PC-3 (cell line): ENCODE data around the gene OR51I1. TPM values are rescaled to one million over a fixed set of nuclear protein-coding genes. Genes with fewer than 3 reads are reported as not detected.

Experiments
- ATAC-seq: fragments of 200-7000 bp; cut with Tn5 transposase; 2 replicates; pipeline ENCODE4 v1.9.1; 2020; ENCODE audit warnings: mild to moderate bottlenecking, moderate library complexity
- BruUV-seq: library from RNA; stranded (reverse); fragments of 400-500 nt; replicated peaks from 2 replicates; lab custom pipeline; 2021; lab: Mats Ljungman, UMichigan
- CTCF ChIA-PET: fragments of 300-600 bp; sonication (Branson Sonifier 250); formaldehyde crosslinking; loops from one replicate; lab custom pipeline; 2022; ENCODE audit warnings: antibody characterized with exemption; lab: Charles Lee
- POLR2A ChIA-PET: fragments of 300-600 bp; sonication (Branson Sonifier 250); formaldehyde crosslinking; loops from one replicate; lab custom pipeline; 2022; ENCODE audit warnings: antibody characterized with exemption; ENCODE audit not compliant: unreplicated experiment; lab: Charles Lee
- DNase-seq: peaks from one replicate; pipeline ENCODE4 v3.0.0-alpha.2; 2015
- H2AFZ ChIP-seq: fragments of 300-600 bp; sonication (generic); 2 replicates; pipeline ENCODE4 v1.6.0; 2016; ENCODE audit warnings: antibody characterized with exemption, low read length
- H3F3A ChIP-seq: fragments of 300-600 bp; sonication (generic); one replicate; pipeline ENCODE4 v1.6.0; 2017; ENCODE audit warnings: antibody characterized with exemption, low read length, control low read depth, mild to moderate bottlenecking; ENCODE audit not compliant: unreplicated experiment
- H3K27ac ChIP-seq: fragments of 300-600 bp; sonication (generic); 2 replicates; pipeline ENCODE4 v1.5.1; 2016; ENCODE audit warnings: mild to moderate bottlenecking, low read length
- H3K27me3 ChIP-seq: fragments of 300-600 bp; sonication (generic); 2 replicates; pipeline ENCODE4 v1.6.1; 2016; ENCODE audit warnings: low read length, mixed read lengths
- H3K36me3 ChIP-seq: fragments of 300-600 bp; sonication (generic); 2 replicates; pipeline ENCODE4 v1.6.1; 2016; ENCODE audit warnings: low read depth, mixed run types, low read length, mixed read lengths
- H3K4me1 ChIP-seq: fragments of 300-600 bp; sonication (generic); 2 replicates; pipeline ENCODE4 v1.5.1; 2016; ENCODE audit warnings: low read length; ENCODE audit not compliant: insufficient read depth
- H3K4me2 ChIP-seq: fragments of 300-600 bp; sonication (generic); 2 replicates; pipeline ENCODE4 v1.6.0; 2016; ENCODE audit warnings: low read length
- H3K4me3 ChIP-seq: fragments of 300-600 bp; sonication (generic); 2 replicates; pipeline ENCODE4 v1.5.1; 2016; ENCODE audit warnings: mild to moderate bottlenecking, low read length, mixed read lengths
- H3K79me2 ChIP-seq: fragments of 300-600 bp; sonication (generic); 2 replicates; pipeline ENCODE4 v1.6.1; 2017; ENCODE audit warnings: low read length, mixed read lengths
- H3K9ac ChIP-seq: fragments of 300-600 bp; sonication (generic); 2 replicates; pipeline ENCODE4 v1.6.0; 2016; ENCODE audit warnings: mild to moderate bottlenecking, low read length
- H3K9me2 ChIP-seq: fragments of 300-600 bp; sonication (generic); replicated peaks from 2 replicates; pipeline ENCODE4 v1.6.1; 2016; ENCODE audit warnings: mixed run types, low read length, mixed read lengths
- H3K9me3 ChIP-seq: fragments of 300-600 bp; sonication (generic); 2 replicates; pipeline ENCODE4 v1.6.1; 2016; ENCODE audit warnings: low read length, mixed read lengths
- H4K20me1 ChIP-seq: fragments of 300-600 bp; sonication (generic); 2 replicates; pipeline ENCODE4 v1.6.1; 2016; ENCODE audit warnings: low read length, mixed read lengths
- EZH2 ChIP-seq: fragments of 300-600 bp; sonication (generic); IDR thresholded peaks from one replicate; pipeline ENCODE4 v1.6.1; 2017; ENCODE audit warnings: antibody characterized with exemption, mild to moderate bottlenecking, low read length; ENCODE audit not compliant: unreplicated experiment
- EZH2phosphoT487 ChIP-seq: fragments of 300-600 bp; sonication (generic); IDR thresholded peaks from 2 replicates; pipeline ENCODE4 v1.6.1; 2018; ENCODE audit warnings: mild to moderate bottlenecking, antibody characterized with exemption, low read length, borderline replicate concordance
- intact Hi-C: fragments of 100-400 bp; cut with micrococcal nuclease; formaldehyde crosslinking; loops from 2 replicates; pipeline ENCODE4 v1.9.0; 2023
- total RNA-seq: library from RNA; depleted of rRNA; stranded (reverse); fragments of >200 nt; gene quantifications from 2 replicates; pipeline ENCODE4 v1.2.3, GENCODE V29; 2014; rRNA removed
- TF ChIP-seq, protein P1 (sequence below): fragments of 300-600 bp; sonication (generic); conservative IDR thresholded peaks from 2 replicates; pipeline ENCODE4 v1.5.1; 2017; ENCODE audit warnings: antibody characterized with exemption, low read depth, mild to moderate bottlenecking, low read length

The OR51I1 gene
- total RNA-seq, 1 experiment from 2014 or later = not detected

DNA sequence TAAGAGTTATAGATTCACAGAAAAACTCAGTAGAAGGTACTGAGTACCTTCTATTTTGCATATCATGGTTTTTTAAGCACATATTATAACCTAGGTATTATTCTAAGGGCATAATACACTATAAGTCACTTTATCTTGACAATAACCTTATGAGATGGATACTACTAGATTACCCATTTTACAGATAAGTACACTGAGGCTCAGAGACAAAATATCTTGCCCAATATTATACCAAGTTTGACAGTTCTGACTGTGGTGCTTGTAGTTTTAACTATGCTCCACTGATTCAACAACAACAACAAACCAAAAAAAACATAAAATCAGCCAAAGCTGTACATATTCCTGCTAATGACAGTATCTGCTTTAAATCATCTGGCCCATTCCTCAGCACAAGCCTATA lies 47.2 kb downstream of the OR51I1 start:
- Histone ChIP-seq H3K79me2 (no peaks in the 10 kb centered on the region), H3K9ac (no peak overlapping the region), H3K36me3 (no peaks in the 10 kb centered on the region), H3K27ac (no peak overlapping the region), H3K27me3 (no peaks in the 10 kb centered on the region), H3K9me3 (no peaks in the 10 kb centered on the region), H3F3A (no peaks in the 10 kb centered on the region), H3K4me2 (no peak overlapping the region), H4K20me1 (no peaks in the 10 kb centered on the region), H2AFZ (no peak overlapping the region), H3K4me3 (no peak overlapping the region), H3K9me2 (no peaks in the 10 kb centered on the region), H3K4me1 (no peaks in the 10 kb centered on the region)
- DNase-seq = no peak
- TF ChIP-seq EZH2phosphoT487 (no peak), EZH2 (no peak)
- TF ChIP-seq, protein P1, sequence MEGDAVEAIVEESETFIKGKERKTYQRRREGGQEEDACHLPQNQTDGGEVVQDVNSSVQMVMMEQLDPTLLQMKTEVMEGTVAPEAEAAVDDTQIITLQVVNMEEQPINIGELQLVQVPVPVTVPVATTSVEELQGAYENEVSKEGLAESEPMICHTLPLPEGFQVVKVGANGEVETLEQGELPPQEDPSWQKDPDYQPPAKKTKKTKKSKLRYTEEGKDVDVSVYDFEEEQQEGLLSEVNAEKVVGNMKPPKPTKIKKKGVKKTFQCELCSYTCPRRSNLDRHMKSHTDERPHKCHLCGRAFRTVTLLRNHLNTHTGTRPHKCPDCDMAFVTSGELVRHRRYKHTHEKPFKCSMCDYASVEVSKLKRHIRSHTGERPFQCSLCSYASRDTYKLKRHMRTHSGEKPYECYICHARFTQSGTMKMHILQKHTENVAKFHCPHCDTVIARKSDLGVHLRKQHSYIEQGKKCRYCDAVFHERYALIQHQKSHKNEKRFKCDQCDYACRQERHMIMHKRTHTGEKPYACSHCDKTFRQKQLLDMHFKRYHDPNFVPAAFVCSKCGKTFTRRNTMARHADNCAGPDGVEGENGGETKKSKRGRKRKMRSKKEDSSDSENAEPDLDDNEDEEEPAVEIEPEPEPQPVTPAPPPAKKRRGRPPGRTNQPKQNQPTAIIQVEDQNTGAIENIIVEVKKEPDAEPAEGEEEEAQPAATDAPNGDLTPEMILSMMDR = no peak
- intact Hi-C loops = no loop called here
- BruUV-seq = no TSS peak
- POLR2A ChIA-PET = no interaction called here
- no peak for ATAC-seq
- CTCF ChIA-PET = no interaction called here

Other genes with a start within 250 kb of the OR51I1 start
- not detected in 2 replicates for gene OR51V1, start 240.8 kb downstream of the OR51I1 start, total RNA-seq
- not detected in 2 replicates for gene HBB, start 214.4 kb downstream of the OR51I1 start, total RNA-seq
- gene HBD, start 207.0 kb downstream of the OR51I1 start, total RNA-seq = not detected in 2 replicates
- not detected in 2 replicates for gene HBG1, start 191.7 kb downstream of the OR51I1 start, total RNA-seq
- not detected in 2 replicates for gene HBG2, start 186.7 kb downstream of the OR51I1 start, total RNA-seq
- gene HBE1, start 171.6 kb downstream of the OR51I1 start, total RNA-seq = 0.35 and 0.62 TPM in 2 replicates
- gene OR51B4, start 139.6 kb downstream of the OR51I1 start, total RNA-seq = 0.11 TPM in 1 of 2 replicates, not detected in the other
- gene OR51B2, start 117.2 kb downstream of the OR51I1 start, total RNA-seq = 0.11 TPM in 1 of 2 replicates, not detected in the other
- 0.63 and 1.7 TPM in 2 replicates for gene OR51B5, start 98.0 kb downstream of the OR51I1 start, total RNA-seq
- not detected in 2 replicates for gene OR51B6, start 90.0 kb downstream of the OR51I1 start, total RNA-seq
- not detected in 2 replicates for gene OR51M1, start 57.7 kb downstream of the OR51I1 start, total RNA-seq
- gene OR51Q1, start 19.4 kb downstream of the OR51I1 start, total RNA-seq = not detected in 2 replicates
- not detected in 2 replicates for gene OR51I2, start 7.8 kb upstream of the OR51I1 start, total RNA-seq
- gene OR52D1, start 47.2 kb upstream of the OR51I1 start, total RNA-seq = not detected in 2 replicates
- gene UBQLN3, start 68.4 kb upstream of the OR51I1 start, total RNA-seq = not detected in 2 replicates
- gene UBQLNL, start 75.2 kb upstream of the OR51I1 start, total RNA-seq = not detected in 2 replicates
- not detected in 2 replicates for gene OR52H1, start 107.0 kb upstream of the OR51I1 start, total RNA-seq
- gene OR52B6, start 139.4 kb upstream of the OR51I1 start, total RNA-seq = not detected in 2 replicates
- gene TRIM6, start 155.1 kb upstream of the OR51I1 start, total RNA-seq = 10.1 and 12.6 TPM in 2 replicates
- gene TRIM34, start 183.5 kb upstream of the OR51I1 start, total RNA-seq = 1.3 and 1.6 TPM in 2 replicates
- 16.1 and 18.6 TPM in 2 replicates for gene TRIM5, start 243.6 kb upstream of the OR51I1 start, total RNA-seq
- gene TRIM22, start 248.3 kb upstream of the OR51I1 start, total RNA-seq = not detected in 2 replicates